Breast epithelium (tissue), 4 donors: ENCODE data around the gene AKR1C3. TPM values are rescaled to one million over a fixed set of nuclear protein-coding genes. Genes with fewer than 3 reads are reported as not detected.
"Not testable (repeated sequence)": the region's sequence is repeated elsewhere in the genome, so short reads cannot be mapped to it uniquely, and the experiment has no call there.

Source experiments
- DNase-seq, 2 donors: peaks; one replicate each; pipeline ENCODE4 v3.0.0-alpha.2; 2019; ENCODE audit warnings: low spot score in 2 of 2
- H3K27ac ChIP-seq, 2 donors: fragments of 200-600 bp; sonication (generic) in 1 of 2; one replicate each; pipeline ENCODE4 v1.5.1; 2016 to 2019; ENCODE audit warnings: mild to moderate bottlenecking in 1 of 2
- H3K27me3 ChIP-seq, 2 donors: fragments of 200-600 bp; sonication (generic) in 1 of 2; one replicate each; pipeline versions ENCODE4 v1.5.1 to v1.6.0; 2017 to 2019; ENCODE audit warnings: control low read depth in 1 of 2, mild to moderate bottlenecking in 1 of 2
- H3K36me3 ChIP-seq: fragments of 200-600 bp; one replicate; pipeline ENCODE4 v1.5.1; 2019
- H3K4me1 ChIP-seq, 2 donors: fragments of 200-600 bp; sonication (generic); one replicate each; pipeline ENCODE4 v1.5.1; 2016 to 2019; ENCODE audit warnings: control low read depth in 1 of 2
- H3K4me3 ChIP-seq, 3 donors: fragments of 200-600 bp; sonication (generic); 1 replicate in 2 of 3; 2 replicates in 1 of 3; pipeline ENCODE4 v1.5.1; 2016 to 2019; ENCODE audit warnings: mild to moderate bottlenecking in 3 of 3, moderate library complexity in 2 of 3
- H3K9me3 ChIP-seq, 2 donors: fragments of 200-600 bp; sonication (generic) in 1 of 2; one replicate each; pipeline ENCODE4 v1.5.1; 2016 to 2019; ENCODE audit warnings: control low read depth in 1 of 2
- POLR2A ChIP-seq: fragments of 450-650 bp; IDR thresholded peaks from one replicate; pipeline ENCODE4 v1.6.1; 2016; ENCODE audit warnings: antibody characterized with exemption, mild to moderate bottlenecking, moderate library complexity
- POLR2AphosphoS5 ChIP-seq, 3 donors: sonication (generic); formaldehyde crosslinking; IDR thresholded peaks; one replicate each; pipeline ENCODE4 v1.6.1; 2017; ENCODE audit warnings: antibody characterized with exemption in 3 of 3
- intact Hi-C: fragments of 100-400 bp; cut with DNase I; formaldehyde crosslinking; loops from one replicate; pipeline ENCODE4 v1.15.1; 2023; ENCODE audit warnings: low total_unique reads
- total RNA-seq, 3 donors: library from RNA; depleted of rRNA; stranded (reverse); fragments of >200 nt; gene quantifications; one replicate each; pipeline ENCODE4 v1.1.0, GENCODE V29; 2016
- TF ChIP-seq, protein P1 (sequence below), 3 donors: fragments of 450-650 bp; IDR thresholded peaks; one replicate each; pipeline ENCODE4 v1.5.1; 2016 to 2017; ENCODE audit warnings: antibody characterized with exemption in 3 of 3, mild to moderate bottlenecking in 3 of 3, moderate library complexity in 3 of 3

AKR1C3 gene
- total RNA-seq, 3 donors from 2014 or later, result 37.6 to 110 (median 70.8) TPM

GRCh38 chr10:5092375-5092774 is 1.8 kb upstream of the AKR1C3 start:
- intact Hi-C loops, result no loop called here

GRCh38 chr10:5092848-5093790 is 1.1 kb upstream of the AKR1C3 start:
- Histone ChIP-seq H3K4me3 (no peak overlapping the region), H3K9me3 (peaks cover 0 to 6% of the 10 kb centered on the region in 2 donors), H3K36me3 (no peaks in the 10 kb centered on the region), H3K27ac (no peak overlapping the region), H3K27me3 (no peaks in the 10 kb centered on the region), H3K4me1 (no peaks in the 10 kb centered on the region)
- no peak for DNase-seq
- TF ChIP-seq, protein P1, sequence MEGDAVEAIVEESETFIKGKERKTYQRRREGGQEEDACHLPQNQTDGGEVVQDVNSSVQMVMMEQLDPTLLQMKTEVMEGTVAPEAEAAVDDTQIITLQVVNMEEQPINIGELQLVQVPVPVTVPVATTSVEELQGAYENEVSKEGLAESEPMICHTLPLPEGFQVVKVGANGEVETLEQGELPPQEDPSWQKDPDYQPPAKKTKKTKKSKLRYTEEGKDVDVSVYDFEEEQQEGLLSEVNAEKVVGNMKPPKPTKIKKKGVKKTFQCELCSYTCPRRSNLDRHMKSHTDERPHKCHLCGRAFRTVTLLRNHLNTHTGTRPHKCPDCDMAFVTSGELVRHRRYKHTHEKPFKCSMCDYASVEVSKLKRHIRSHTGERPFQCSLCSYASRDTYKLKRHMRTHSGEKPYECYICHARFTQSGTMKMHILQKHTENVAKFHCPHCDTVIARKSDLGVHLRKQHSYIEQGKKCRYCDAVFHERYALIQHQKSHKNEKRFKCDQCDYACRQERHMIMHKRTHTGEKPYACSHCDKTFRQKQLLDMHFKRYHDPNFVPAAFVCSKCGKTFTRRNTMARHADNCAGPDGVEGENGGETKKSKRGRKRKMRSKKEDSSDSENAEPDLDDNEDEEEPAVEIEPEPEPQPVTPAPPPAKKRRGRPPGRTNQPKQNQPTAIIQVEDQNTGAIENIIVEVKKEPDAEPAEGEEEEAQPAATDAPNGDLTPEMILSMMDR (IDR thresholded peaks at IDR 0.05), result no peak
- TF ChIP-seq POLR2AphosphoS5 (IDR thresholded peaks at IDR 0.05) (no peak), POLR2A (no peak)
- intact Hi-C loops, result no loop called here

More at GRCh38 chr10:5092375-5092774, 1.8 kb upstream of the AKR1C3 start:
- Histone ChIP-seq H3K4me3 (no peak overlapping the region), H3K27ac (no peak overlapping the region), H3K9me3 (peaks cover 0 to 6% of the 10 kb centered on the region in 2 donors), H3K36me3 (no peaks in the 10 kb centered on the region), H3K4me1 (no peaks in the 10 kb centered on the region), H3K27me3 (no peaks in the 10 kb centered on the region)
- no peak for TF ChIP-seq POLR2A
- TF ChIP-seq, protein P1 (IDR thresholded peaks at IDR 0.05), result no peak
- no peak for TF ChIP-seq POLR2AphosphoS5 (IDR thresholded peaks at IDR 0.05)
- no peak for DNase-seq

- intact Hi-C loops, result no loop called here
- Histone ChIP-seq H3K36me3 (no peaks in the 10 kb centered on the region), H3K4me1 (no peaks in the 10 kb centered on the region), H3K9me3 (no peaks in the 10 kb centered on the region), H3K27ac (no peak overlapping the region), H3K4me3 (peak overlapping the region; percentile 48 to 64 (median 52)), H3K27me3 (no peaks in the 10 kb centered on the region)
- TF ChIP-seq POLR2AphosphoS5 (IDR thresholded peaks at IDR 0.05), result no peak
- TF ChIP-seq, protein P1 (IDR thresholded peaks at IDR 0.05), result no peak
- no peak for TF ChIP-seq POLR2A
- no peak for DNase-seq
Measured at GRCh38 chr10:5095687-5096086, 1.5 kb downstream of the AKR1C3 start.

DNA sequence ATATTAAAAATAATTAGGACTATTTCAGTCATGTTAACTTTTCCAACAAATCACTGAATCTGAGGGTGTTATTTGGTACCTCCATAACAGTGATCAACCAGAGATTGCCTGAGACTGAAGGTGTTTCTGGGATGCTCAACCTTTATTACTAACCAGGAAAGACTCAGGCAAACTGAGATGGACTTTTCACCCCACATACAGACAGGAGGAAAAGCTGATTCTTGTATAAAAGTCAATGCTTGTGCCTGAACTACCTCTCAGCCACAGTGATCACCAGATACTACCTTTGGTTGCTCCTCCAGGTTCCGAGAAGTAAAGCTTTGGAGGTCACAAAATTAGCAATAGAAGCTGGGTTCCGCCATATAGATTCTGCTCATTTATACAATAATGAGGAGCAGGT is 1.9 kb downstream of the AKR1C3 start:
- Histone ChIP-seq H3K9me3 (no peaks in the 10 kb centered on the region), H3K27me3 (no peaks in the 10 kb centered on the region), H3K27ac (no peak overlapping the region), H3K4me1 (no peaks in the 10 kb centered on the region), H3K36me3 (no peaks in the 10 kb centered on the region), H3K4me3 (peak overlapping the region; percentile 48 to 64 (median 52))
- DNase-seq, result no peak
- intact Hi-C loops, result no loop called here
- TF ChIP-seq, protein P1 (IDR thresholded peaks at IDR 0.05), result no peak
- no peak for TF ChIP-seq POLR2A
- no peak for TF ChIP-seq POLR2AphosphoS5 (IDR thresholded peaks at IDR 0.05)

- H3K36me3 ChIP-seq, DNase-seq, intact Hi-C loops, H3K27me3 ChIP-seq, H3K4me3 ChIP-seq, H3K4me1 ChIP-seq, H3K9me3 ChIP-seq, H3K27ac ChIP-seq: not testable (repeated sequence)
Measured at GRCh38 chr10:5102479-5102878, 8.3 kb downstream of the AKR1C3 start.
